ENCODE data around the gene REX1BD.

DNA sequence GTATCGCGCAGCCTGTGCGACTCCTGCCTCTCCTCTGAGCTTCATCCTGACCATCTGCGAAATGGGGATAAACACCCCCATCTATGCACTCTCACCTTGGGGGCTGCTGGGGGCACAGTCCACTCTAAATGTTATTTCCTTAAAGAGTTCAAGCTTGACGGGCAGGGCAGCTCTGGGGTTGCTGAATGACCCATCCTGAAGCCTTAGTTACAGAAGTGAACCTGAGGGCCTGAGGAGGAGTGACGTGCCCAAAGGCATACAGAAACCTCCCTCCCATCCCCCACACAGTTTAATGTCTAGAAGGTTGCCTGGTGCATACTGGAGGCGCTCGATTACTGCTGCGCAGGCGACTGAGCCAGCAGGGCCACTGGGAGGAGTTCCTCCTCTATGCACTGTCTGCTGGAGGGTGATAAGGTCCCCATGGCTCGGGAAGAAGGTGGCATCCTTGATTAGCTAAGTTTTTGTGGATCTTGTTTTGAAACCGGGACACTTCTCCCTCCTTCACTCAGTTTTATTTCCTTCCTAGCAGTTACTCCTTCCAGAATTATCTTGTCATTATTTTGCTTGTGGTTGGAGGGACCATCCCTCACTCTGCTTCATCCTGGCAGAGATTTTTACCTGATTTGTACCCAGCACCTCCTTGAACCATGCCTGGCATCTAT, 44.7 kb upstream of the REX1BD start:
- no peak for TF ChIP-seq EZH2 (IDR thresholded peaks at IDR 0.05; ENCODE audit: low read depth)
- TF ChIP-seq, protein P1, sequence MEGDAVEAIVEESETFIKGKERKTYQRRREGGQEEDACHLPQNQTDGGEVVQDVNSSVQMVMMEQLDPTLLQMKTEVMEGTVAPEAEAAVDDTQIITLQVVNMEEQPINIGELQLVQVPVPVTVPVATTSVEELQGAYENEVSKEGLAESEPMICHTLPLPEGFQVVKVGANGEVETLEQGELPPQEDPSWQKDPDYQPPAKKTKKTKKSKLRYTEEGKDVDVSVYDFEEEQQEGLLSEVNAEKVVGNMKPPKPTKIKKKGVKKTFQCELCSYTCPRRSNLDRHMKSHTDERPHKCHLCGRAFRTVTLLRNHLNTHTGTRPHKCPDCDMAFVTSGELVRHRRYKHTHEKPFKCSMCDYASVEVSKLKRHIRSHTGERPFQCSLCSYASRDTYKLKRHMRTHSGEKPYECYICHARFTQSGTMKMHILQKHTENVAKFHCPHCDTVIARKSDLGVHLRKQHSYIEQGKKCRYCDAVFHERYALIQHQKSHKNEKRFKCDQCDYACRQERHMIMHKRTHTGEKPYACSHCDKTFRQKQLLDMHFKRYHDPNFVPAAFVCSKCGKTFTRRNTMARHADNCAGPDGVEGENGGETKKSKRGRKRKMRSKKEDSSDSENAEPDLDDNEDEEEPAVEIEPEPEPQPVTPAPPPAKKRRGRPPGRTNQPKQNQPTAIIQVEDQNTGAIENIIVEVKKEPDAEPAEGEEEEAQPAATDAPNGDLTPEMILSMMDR (conservative IDR thresholded peaks at IDR 0.05), result no peak
